Measurements from ENCODE around the gene CAMTA1.

Gene CAMTA1

DNA sequence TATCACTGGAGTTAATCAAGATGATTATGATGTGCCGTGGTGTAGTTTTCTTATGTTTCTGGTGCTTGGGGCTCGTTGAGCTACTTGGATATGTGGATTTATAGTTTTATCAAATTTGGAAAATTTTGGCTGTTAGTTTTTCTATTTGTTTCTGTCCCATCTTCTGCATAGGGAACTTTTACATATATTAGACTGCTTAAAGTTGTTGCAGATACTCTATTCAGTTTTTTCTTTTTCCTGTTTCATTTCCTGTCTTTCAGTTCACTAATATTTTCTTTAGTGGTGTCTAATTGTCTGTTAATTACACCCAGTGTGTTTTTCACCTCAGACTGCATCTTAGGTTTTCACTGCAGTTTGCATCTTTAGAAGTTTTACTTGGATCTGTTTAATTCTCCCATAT is 247.7 kb downstream of the CAMTA1 start:
- DNase-seq (ENCODE audit: low read depth in 2 of 2): no peak

DNA sequence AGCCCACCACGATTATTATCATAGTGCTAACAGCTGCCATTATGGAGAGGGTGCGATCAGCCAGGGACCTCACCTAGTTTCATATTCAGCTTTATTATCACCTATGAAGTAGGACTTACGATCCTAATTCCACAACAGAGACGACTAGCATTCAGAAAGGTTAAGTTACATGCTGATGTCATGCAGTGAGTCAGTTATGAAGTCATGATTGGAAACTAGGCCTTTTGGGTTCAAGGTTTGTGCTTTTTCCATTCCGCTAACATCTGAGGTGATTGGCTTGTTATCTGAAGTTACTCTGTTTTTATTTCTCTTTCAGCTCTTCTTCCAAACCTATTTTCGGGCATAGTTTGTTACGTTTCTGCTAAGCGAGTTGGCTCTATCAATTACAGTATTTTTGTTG is 251.1 kb downstream of the CAMTA1 start:
- DNase-seq (ENCODE audit: low read depth in 2 of 2): no peak

GRCh38 chr1:7039590-7040220 is 254.5 kb downstream of the CAMTA1 start:
- no peak for DNase-seq (ENCODE audit: low read depth in 2 of 2)

GRCh38 chr1:7040969-7041695 is 255.9 kb downstream of the CAMTA1 start:
- no peak for DNase-seq (ENCODE audit: low read depth in 2 of 2)

DNA sequence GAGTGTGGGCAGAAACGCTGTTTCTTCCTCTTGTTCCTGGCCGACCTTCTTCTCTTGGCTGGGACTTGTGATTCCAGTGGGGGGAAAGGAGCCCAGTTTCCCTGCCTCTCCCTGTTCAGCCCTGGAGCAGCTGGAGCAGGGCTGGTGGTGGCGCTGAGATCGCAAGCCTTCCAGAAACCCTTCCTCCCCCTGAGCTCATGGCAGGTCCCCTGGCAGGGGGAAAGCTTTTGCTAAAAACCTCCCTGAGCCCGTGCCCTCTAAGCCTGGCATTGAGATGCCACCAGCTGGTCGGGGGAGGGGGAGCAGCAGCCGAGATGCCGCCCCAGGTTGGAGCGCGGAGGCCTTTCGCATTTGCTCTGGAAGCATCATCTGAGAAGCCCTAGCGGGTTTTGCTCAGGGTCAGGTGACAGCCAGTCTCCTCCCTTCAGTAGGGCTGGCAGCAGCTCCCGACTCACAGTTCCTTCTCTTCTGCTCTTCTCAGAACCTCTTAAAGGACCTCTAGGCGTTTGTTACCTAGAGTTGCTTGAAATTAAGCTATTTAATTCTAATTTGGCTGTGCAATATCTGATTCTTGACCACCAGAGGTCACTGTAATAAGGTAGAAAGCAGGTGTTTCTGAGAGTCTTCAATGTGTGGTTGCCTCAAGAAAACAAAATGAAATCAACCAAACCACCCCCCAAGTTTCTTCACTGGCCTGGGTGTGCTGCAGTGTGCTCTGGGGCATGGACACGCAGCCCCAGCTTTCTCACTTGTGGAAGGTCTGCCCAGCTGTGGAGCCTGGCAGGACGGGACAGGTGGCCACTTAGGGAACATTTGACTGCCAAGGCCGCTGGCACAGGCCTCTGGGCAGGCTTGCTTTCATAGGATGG is 257.3 kb downstream of the CAMTA1 start:
- no peak for DNase-seq (ENCODE audit: low read depth in 2 of 2)

GRCh38 chr1:7043191-7043549 is 257.9 kb downstream of the CAMTA1 start:
- DNase-seq (ENCODE audit: low read depth in 2 of 2): no peak

DNA sequence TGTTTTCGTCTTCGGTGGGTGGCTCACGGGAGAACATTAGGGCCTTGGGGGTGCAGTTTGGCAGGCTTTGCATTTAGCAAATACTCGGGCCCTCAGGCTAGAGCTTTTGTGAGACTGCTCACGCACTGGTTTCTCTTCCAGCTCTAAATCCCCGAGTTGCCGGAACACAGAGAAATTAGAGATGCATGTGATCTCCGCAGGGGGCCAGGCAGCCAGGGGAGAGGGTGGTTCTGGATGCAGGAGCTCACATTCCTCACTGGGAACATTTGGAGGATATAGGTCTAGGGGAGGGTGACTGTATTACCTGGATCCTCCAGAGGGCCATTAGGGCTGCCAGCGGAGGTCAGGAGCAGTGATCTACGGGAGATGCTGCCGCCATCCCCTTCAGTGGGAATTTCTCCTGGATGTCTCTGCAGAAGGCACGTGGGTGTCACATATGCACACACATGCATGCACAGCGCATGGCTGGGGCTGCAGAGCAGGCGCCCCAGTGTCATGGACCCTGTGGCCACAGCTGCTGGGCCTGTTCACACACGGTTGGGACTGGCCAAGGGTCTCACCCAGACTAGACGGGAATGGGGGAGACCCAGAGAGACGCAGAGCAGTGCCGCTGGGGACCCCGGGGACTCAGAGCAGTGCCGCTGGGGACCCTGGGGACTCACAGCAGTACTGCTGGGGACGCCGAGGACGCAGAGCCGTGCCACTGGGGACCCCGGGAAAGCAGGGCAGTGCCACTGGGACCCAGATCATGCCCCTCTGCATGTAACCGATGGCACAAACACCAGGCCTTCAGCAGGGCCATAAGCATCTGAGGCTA is 258.7 kb downstream of the CAMTA1 start:
- no peak for DNase-seq (ENCODE audit: low read depth in 2 of 2)

DNA sequence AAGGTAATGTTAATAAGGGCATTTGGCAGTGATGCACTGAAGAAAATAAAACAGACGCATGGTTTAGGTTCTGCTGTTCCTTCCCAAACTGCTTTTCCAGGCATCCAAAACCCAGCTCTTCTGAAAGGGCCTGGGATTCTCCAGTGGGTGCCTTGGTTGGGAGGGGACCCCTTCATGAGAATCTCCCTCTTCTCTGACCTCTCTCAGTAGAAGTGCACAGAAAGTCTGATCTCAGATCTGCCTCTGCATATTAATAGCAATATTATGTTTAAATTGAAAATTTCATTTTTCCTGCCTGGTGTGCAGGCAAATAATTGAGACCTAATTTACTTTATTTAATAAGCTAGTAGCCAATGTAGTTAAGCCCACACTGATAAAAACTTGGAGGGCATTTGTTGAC is 260.6 kb downstream of the CAMTA1 start:
- no peak for DNase-seq (ENCODE audit: low read depth in 2 of 2)

- DNase-seq (ENCODE audit: low read depth in 2 of 2): no peak
Measured at GRCh38 chr1:7046314-7046713, 261.1 kb downstream of the CAMTA1 start.

- no peak for DNase-seq (ENCODE audit: low read depth in 2 of 2)
Measured at GRCh38 chr1:7046891-7047290, 261.6 kb downstream of the CAMTA1 start.

GRCh38 chr1:7047866-7048265 is 262.6 kb downstream of the CAMTA1 start:
- DNase-seq (ENCODE audit: low read depth in 2 of 2): no peak

GRCh38 chr1:7048395-7048794 is 263.1 kb downstream of the CAMTA1 start:
- DNase-seq (ENCODE audit: low read depth in 2 of 2): no peak

- DNase-seq (ENCODE audit: low read depth in 2 of 2): no peak
Measured at GRCh38 chr1:7049913-7050625, 264.8 kb downstream of the CAMTA1 start.

- DNase-seq (ENCODE audit: low read depth in 2 of 2): no peak
Measured at GRCh38 chr1:7050751-7051665, 265.8 kb downstream of the CAMTA1 start.

DNA sequence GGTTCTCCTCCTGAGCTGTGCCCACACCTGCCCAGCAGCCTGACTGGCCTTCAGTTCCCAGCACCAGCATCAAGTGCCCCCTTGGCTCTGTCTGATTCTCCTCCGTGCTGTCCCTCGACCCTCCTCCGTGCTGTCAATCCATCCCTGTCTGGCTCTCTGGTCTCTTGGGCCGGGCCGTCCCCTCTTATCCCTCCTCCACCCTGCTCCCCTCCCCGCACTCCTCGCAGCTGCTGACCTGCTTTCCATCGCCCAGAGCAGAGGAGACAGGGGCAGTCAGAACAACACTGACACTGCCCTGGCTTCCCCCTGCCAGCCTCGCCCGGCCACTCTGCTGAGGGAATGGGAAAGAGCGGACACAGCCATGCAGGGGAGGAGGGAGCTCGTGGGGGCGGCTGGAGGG is 267.4 kb downstream of the CAMTA1 start:
- no peak for DNase-seq (ENCODE audit: low read depth in 2 of 2)

GRCh38 chr1:7060745-7061144 is 275.5 kb downstream of the CAMTA1 start:
- no peak for DNase-seq (ENCODE audit: low read depth in 2 of 2)

DNA sequence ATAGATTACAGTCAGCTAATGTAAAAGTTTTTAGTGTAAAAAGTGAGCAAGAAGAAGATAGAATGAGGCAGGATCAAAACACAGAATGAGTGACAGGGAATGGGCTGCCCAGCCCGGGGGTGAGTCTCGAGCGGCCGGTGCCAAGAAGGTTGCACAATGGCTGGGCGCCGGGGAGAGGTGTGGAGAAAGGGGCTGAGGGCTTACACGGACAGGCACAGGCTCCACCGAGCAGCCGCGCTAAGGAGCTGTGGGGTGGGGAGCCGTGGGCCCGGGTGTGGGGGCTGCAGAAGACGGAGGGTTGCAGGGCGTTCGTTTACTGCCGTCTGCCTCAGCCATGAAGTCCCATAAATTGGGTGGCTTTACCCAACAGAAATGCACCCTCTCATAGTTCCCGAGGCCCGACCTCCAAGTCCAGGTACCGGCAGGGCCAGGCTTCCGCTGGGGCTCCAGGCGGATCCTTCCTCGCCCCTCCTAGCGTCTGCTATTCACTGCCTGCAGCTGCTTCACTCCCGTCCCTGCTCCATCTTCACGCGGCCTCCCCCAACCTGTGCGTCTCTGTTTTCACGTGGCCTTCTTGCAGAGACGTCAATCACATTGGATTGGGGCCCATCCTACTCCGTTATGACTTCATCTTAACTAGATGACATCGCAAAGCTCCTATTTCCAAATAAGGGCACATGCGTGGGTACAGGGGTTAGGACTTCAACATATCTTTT is 277.2 kb downstream of the CAMTA1 start:
- no peak for DNase-seq (ENCODE audit: low read depth in 2 of 2)

GRCh38 chr1:7063981-7064380 is 278.7 kb downstream of the CAMTA1 start:
- DNase-seq (ENCODE audit: low read depth in 2 of 2): no peak

- no peak for DNase-seq (ENCODE audit: low read depth in 2 of 2)
Measured at GRCh38 chr1:7068552-7068951, 283.3 kb downstream of the CAMTA1 start.

DNA sequence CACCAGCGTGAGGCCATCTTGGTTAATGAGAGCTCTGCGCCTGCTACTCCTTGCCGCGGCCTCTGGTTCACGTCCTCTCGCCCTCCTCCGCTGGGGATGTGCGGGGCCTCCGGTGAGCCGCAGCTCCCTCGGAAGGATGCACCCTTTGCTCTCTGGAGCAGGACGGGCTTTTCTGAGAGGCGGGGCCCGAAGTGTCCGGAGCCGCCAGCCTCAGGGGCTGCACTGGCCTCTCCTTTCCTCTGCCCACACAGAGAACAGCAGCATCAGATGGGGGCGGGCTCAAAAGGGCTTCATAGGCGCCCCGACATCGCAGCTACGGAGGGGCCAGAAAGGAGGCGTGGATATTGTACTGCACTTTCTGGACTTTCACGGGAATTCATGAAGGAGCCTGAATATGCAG is 284.7 kb downstream of the CAMTA1 start:
- DNase-seq (ENCODE audit: low read depth in 2 of 2): no peak
